Panc1 (cell line): ENCODE data around the gene LTBP2.

Source experiments
- CTCF ChIP-seq: fragments of 450-650 bp; IDR thresholded peaks from 2 replicates; pipeline ENCODE4 v1.5.1; 2017; ENCODE audit warnings: mild to moderate bottlenecking
- POLR2AphosphoS5 ChIP-seq: IDR thresholded peaks from 2 replicates; pipeline ENCODE4 v1.6.1; 2012; ENCODE audit warnings: mild to moderate bottlenecking, low read depth, low read length, moderate library complexity
- REST ChIP-seq, 2 experiments: IDR thresholded peaks; 2 replicates each; pipeline ENCODE4 v1.6.1; 2011 to 2012; ENCODE audit warnings: low read depth in 2 of 2, control low read depth in 1 of 2, low read length in 1 of 2, mild to moderate bottlenecking in 1 of 2, moderate library complexity in 1 of 2; ENCODE audit not compliant: insufficient read depth in 1 of 2
- TCF7L2 ChIP-seq: IDR thresholded peaks from 2 replicates; pipeline ENCODE4 v1.6.1; 2011; ENCODE audit warnings: mild to moderate bottlenecking, low read depth, low read length, inconsistent platforms

- TF ChIP-seq CTCF (no peak), POLR2AphosphoS5 (no peak), TCF7L2 (no peak), REST (IDR thresholded peaks at IDR 0.05; ENCODE audit: insufficient read depth in 1 of 2, low read depth in 2 of 2, low read length in 1 of 2) (no peak)
These were observed 44.8 kb downstream of the LTBP2 start for GRCh38 chr14:74567219-74567618.
